ENCODE results near the gene GXYLT2. TPM values are rescaled to one million over a fixed set of nuclear protein-coding genes. Genes with fewer than 3 reads are reported as not detected.

GXYLT2 gene
- polyA plus RNA-seq, 1 experiment = 42.5 TPM

GRCh38 chr3:72941245-72941644, 53.4 kb downstream of the GXYLT2 start:
- H3K4me3 ChIP-seq (ENCODE audit: low read depth, low read length) = no peak overlapping the region
- no peak for DNase-seq (ENCODE audit: low read depth, low spot score)
- H3K27ac ChIP-seq (ENCODE audit: low read depth, low read length) = no peak overlapping the region
- no peak for TF ChIP-seq CTCF (IDR thresholded peaks at IDR 0.05; ENCODE audit: low read depth, low read length)
- ChIA-PET POLR2A (no interaction called here), CTCF (interaction anchor here (2.1 to 4.1 kb wide), 2 partner anchors 90 to 146 kb away, joined by 5 to 29 read pairs; no protein-coding TSS in a partner anchor)
- no peaks in the 10 kb centered on the region; the same call in 1 of the 2 replicates for H3K9me3 ChIP-seq (ENCODE audit: control insufficient read depth, insufficient read depth, low read length)
- H3K27me3 ChIP-seq (ENCODE audit: control insufficient read depth, insufficient read depth, low read length) = no peaks in the 10 kb centered on the region

GRCh38 chr3:72942427-72942826, 54.6 kb downstream of the GXYLT2 start:
- Histone ChIP-seq H3K4me3 (ENCODE audit: low read depth, low read length) (no peak overlapping the region), H3K27ac (ENCODE audit: low read depth, low read length) (no peak overlapping the region), H3K27me3 (ENCODE audit: control insufficient read depth, insufficient read depth, low read length) (no peaks in the 10 kb centered on the region), H3K9me3 (ENCODE audit: control insufficient read depth, insufficient read depth, low read length) (no peaks in the 10 kb centered on the region; the same call in 1 of the 2 replicates)
- ChIA-PET POLR2A (no interaction called here), CTCF (interaction anchor here (1.2 to 1.4 kb wide), 3 partner anchors 91 to 143 kb away, joined by 3 to 5 read pairs (median 5); no protein-coding TSS in a partner anchor)
- DNase-seq (ENCODE audit: low read depth, low spot score) = no peak
- TF ChIP-seq CTCF (IDR thresholded peaks at IDR 0.05; ENCODE audit: low read depth, low read length) = no peak

- no peak for TF ChIP-seq CTCF (IDR thresholded peaks at IDR 0.05; ENCODE audit: low read depth, low read length)
Measured at GRCh38 chr3:72944696-72945095, 56.9 kb downstream of the GXYLT2 start.

GRCh38 chr3:72947715-72948490, 60.1 kb downstream of the GXYLT2 start:
- CTCF ChIA-PET = interaction anchor here (1.3 to 3.5 kb wide), 2 partner anchors 10 to 97 kb away, joined by 3 to 11 read pairs; no protein-coding TSS in a partner anchor
- H3K4me3 ChIP-seq (ENCODE audit: low read depth, low read length) = no peak overlapping the region
- H3K9me3 ChIP-seq (ENCODE audit: control insufficient read depth, insufficient read depth, low read length) = no peaks in the 10 kb centered on the region; the same call in 1 of the 2 replicates
- no peak for TF ChIP-seq CTCF (IDR thresholded peaks at IDR 0.05; ENCODE audit: low read depth, low read length)
- DNase-seq (ENCODE audit: low read depth, low spot score) = no peak
- no peaks in the 10 kb centered on the region for H3K27me3 ChIP-seq (ENCODE audit: control insufficient read depth, insufficient read depth, low read length)
- H3K27ac ChIP-seq (ENCODE audit: low read depth, low read length) = no peak overlapping the region
- POLR2A ChIA-PET = interaction anchor here (0.7 kb wide), 1 partner anchor 34 kb away, joined by 9 read pairs; no protein-coding TSS in a partner anchor

More at GRCh38 chr3:72944696-72945095, 56.9 kb downstream of the GXYLT2 start:
- no peaks in the 10 kb centered on the region; the same call in 1 of the 2 replicates for H3K9me3 ChIP-seq (ENCODE audit: control insufficient read depth, insufficient read depth, low read length)
- CTCF ChIA-PET = interaction anchor here (0.6 to 3.5 kb wide), 2 partner anchors 11 to 94 kb away, joined by 3 to 11 read pairs; no protein-coding TSS in a partner anchor
- H3K4me3 ChIP-seq (ENCODE audit: low read depth, low read length) = no peak overlapping the region
- H3K27me3 ChIP-seq (ENCODE audit: control insufficient read depth, insufficient read depth, low read length) = no peaks in the 10 kb centered on the region
- H3K27ac ChIP-seq (ENCODE audit: low read depth, low read length) = no peak overlapping the region
- POLR2A ChIA-PET = interaction anchor here (0.7 kb wide), 1 partner anchor 22 kb away, joined by 5 read pairs; no protein-coding TSS in a partner anchor
- DNase-seq (ENCODE audit: low read depth, low spot score) = no peak

GRCh38 chr3:72949016-72949415, 61.2 kb downstream of the GXYLT2 start:
- no peaks in the 10 kb centered on the region for H3K27me3 ChIP-seq (ENCODE audit: control insufficient read depth, insufficient read depth, low read length)
- no peak for DNase-seq (ENCODE audit: low read depth, low spot score)
- no peak for TF ChIP-seq CTCF (IDR thresholded peaks at IDR 0.05; ENCODE audit: low read depth, low read length)
- ChIA-PET CTCF (interaction anchor here (0.6 kb wide), 1 partner anchor 101 kb away, joined by 4 read pairs; the partner anchor contains the start of gene SHQ1), POLR2A (no interaction called here)
- H3K27ac ChIP-seq (ENCODE audit: low read depth, low read length) = no peak overlapping the region
- peaks cover 3% of the 10 kb centered on the region; the same call in 1 of the 2 replicates for H3K9me3 ChIP-seq (ENCODE audit: control insufficient read depth, insufficient read depth, low read length)
- H3K4me3 ChIP-seq (ENCODE audit: low read depth, low read length) = no peak overlapping the region

Data from AG04450 (cell line).